Gastrocnemius medialis (tissue), 4 donors: ENCODE measurements around the gene UPF1.

Source experiments
- POLR2A ChIP-seq, 2 donors: fragments of 450-650 bp; IDR thresholded peaks; one replicate each; pipeline ENCODE4 v1.6.1; 2017; ENCODE audit warnings: antibody characterized with exemption in 2 of 2, mild to moderate bottlenecking in 2 of 2, moderate library complexity in 2 of 2
- TF ChIP-seq, protein P1 (sequence below), 5 experiments: fragments of 450-650 bp in 3 of 5; fragments of 200-600 bp in 2 of 5; sonication (generic) in 2 of 5; IDR thresholded peaks in 4 of 5; conservative IDR thresholded peaks in 1 of 5; 1 replicate in 4 of 5; 2 replicates in 1 of 5; pipeline ENCODE4 v1.5.1; 2016 to 2019; ENCODE audit warnings: antibody characterized with exemption in 5 of 5, mild to moderate bottlenecking in 3 of 5, moderate library complexity in 3 of 5

DNA sequence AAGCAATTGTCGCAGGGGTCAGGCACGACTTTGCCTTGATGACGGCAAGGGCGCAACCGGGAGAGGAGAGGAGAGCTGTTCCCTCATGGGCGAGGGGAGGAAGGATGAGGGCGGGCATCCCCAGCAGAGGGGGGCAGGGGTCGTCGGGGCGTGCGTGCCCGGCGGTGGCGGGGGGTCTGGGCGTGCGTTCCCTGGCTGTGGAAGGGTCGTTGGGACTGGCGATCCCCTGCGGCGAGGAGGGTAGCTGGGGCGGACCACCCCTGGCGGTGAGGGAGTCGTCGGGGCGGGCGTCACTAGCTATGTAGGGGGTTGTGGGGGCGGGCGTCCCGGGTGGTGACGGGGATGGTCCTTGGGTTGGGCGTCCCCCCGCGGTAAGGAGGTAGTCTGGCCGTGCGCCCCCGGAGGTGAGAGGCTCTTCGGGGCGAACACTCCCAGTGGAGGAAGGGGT, 42.3 kb upstream of the UPF1 start:
- TF ChIP-seq, protein P1, sequence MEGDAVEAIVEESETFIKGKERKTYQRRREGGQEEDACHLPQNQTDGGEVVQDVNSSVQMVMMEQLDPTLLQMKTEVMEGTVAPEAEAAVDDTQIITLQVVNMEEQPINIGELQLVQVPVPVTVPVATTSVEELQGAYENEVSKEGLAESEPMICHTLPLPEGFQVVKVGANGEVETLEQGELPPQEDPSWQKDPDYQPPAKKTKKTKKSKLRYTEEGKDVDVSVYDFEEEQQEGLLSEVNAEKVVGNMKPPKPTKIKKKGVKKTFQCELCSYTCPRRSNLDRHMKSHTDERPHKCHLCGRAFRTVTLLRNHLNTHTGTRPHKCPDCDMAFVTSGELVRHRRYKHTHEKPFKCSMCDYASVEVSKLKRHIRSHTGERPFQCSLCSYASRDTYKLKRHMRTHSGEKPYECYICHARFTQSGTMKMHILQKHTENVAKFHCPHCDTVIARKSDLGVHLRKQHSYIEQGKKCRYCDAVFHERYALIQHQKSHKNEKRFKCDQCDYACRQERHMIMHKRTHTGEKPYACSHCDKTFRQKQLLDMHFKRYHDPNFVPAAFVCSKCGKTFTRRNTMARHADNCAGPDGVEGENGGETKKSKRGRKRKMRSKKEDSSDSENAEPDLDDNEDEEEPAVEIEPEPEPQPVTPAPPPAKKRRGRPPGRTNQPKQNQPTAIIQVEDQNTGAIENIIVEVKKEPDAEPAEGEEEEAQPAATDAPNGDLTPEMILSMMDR (IDR thresholded peaks at IDR 0.05 in 4 of 5, conservative IDR thresholded peaks at IDR 0.05 in 1 of 5): no peak
- no peak for TF ChIP-seq POLR2A (IDR thresholded peaks at IDR 0.05)
